Vagina (tissue), 2 donors: ENCODE results near the gene CDKN2AIPNL.

Experiments
- CTCF ChIP-seq, 3 experiments: fragments of 450-650 bp in 2 of 3; fragments of 200-600 bp in 1 of 3; sonication (generic) in 1 of 3; IDR thresholded peaks; one replicate each; pipeline ENCODE4 v1.5.1; 2017 to 2019; ENCODE audit warnings: antibody characterized with exemption in 3 of 3, mild to moderate bottlenecking in 2 of 3, moderate library complexity in 2 of 3
- POLR2A ChIP-seq, 2 donors: fragments of 450-650 bp; IDR thresholded peaks; one replicate each; pipeline ENCODE4 v1.6.1; 2017; ENCODE audit warnings: antibody characterized with exemption in 2 of 2, mild to moderate bottlenecking in 2 of 2, moderate library complexity in 2 of 2

DNA sequence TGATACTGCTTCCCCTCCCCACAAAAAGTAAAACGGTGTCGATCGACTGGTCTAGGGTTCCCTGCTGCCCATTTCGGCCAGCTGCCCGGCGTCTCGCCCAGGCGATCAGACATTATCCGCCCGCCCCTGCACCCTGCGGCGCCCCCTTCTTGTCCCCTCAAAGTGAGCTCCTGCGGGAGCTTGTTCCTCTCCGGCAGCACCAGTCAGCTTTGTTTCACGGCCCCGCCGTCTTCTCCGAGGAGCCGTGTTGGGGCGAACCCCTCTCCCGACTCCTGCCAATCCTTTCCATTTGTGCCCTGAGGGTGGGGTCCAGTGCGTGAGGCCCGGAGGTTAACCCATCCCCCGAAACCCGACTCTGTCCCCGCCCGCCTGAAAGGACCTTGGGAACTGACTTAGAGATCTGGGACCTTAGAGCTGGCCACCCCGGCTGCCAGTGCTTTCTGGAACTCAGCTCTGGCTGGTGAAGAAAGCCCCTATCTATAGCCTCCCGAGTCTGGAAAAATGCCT is 39.8 kb downstream of the CDKN2AIPNL start:
- TF ChIP-seq CTCF (IDR thresholded peaks at IDR 0.05) (no peak), POLR2A (IDR thresholded peaks at IDR 0.05) (no peak)
